ENCODE measurements around the gene TRRAP. TPM values are rescaled to one million over a fixed set of nuclear protein-coding genes. Genes with fewer than 3 reads are reported as not detected.

TRRAP gene
- total and polyA plus RNA-seq, 2 of the 8 experiments (the other 6 are each of a cell fraction or from before 2014, with no cell fraction given), result 21.7 to 48.6 TPM

- Histone ChIP-seq H2AK5ac (ENCODE audit: low read depth, low read length) (no peak overlapping the region), H3K23me2 (ENCODE audit: low read depth, low read length) (no peaks in the 10 kb centered on the region), H3K27ac (ENCODE audit: low read depth, low read length) (no peak overlapping the region), H3K4me1 (replicated peaks in 1 of 4; ENCODE audit: control insufficient read depth in 3 of 4, insufficient read depth in 4 of 4, low read length in 3 of 4) (no peaks in the 10 kb centered on the region), H3K9ac (replicated peaks in 1 of 4; ENCODE audit: extremely low read depth in 1 of 4, low read depth in 3 of 4, low read length in 3 of 4) (no peak overlapping the region), H4K20me1 (replicated peaks in 1 of 2; ENCODE audit: control insufficient read depth in 1 of 2, insufficient read depth in 2 of 2, low read length in 2 of 2) (no peaks in the 10 kb centered on the region), H3K27me3 (replicated peaks in 1 of 4; ENCODE audit: control insufficient read depth in 3 of 4, extremely low read depth in 1 of 4, insufficient read depth in 3 of 4, low read length in 3 of 4) (no peaks in the 10 kb centered on the region), H3K79me1 (ENCODE audit: low read depth, low read length) (no peaks in the 10 kb centered on the region), H2BK5ac (ENCODE audit: low read depth, low read length) (no peak overlapping the region), H3K9me3 (ENCODE audit: insufficient read depth in 2 of 2, low read depth in 1 of 2, low read length in 1 of 2) (no peaks in the 10 kb centered on the region), H3K14ac (ENCODE audit: insufficient read length) (no peak overlapping the region), H4K91ac (replicated peaks; ENCODE audit: insufficient read length, low read length) (no peak overlapping the region), H3K79me2 (ENCODE audit: control insufficient read depth in 1 of 2, insufficient read depth in 2 of 2, low read length in 2 of 2) (no peaks in the 10 kb centered on the region), H2AFZ (ENCODE audit: low read length) (no peak overlapping the region), H3K23ac (ENCODE audit: insufficient read length) (no peak overlapping the region), H3K36me3 (ENCODE audit: control insufficient read depth in 2 of 4, insufficient read depth in 4 of 4, low read length in 3 of 4) (no peaks in the 10 kb centered on the region), H3K56ac (replicated peaks; ENCODE audit: insufficient read length, low read depth, low read length) (no peak overlapping the region), H2BK20ac (ENCODE audit: low read length) (no peak overlapping the region), H3K4me2 (ENCODE audit: insufficient read depth in 1 of 2, low read depth in 2 of 2, low read length in 2 of 2) (no peak overlapping the region), H3K4ac (replicated peaks; ENCODE audit: insufficient read length, low read depth, low read length) (no peak overlapping the region), H4K5ac (ENCODE audit: insufficient read length, low read depth, low read length) (no peak overlapping the region), H3K4me3 (ENCODE audit: extremely low read depth in 1 of 4, insufficient read depth in 2 of 4, low read depth in 3 of 4, low read length in 4 of 4) (no peak overlapping the region), H4K8ac (ENCODE audit: extremely low read depth, insufficient read depth, low read length) (peak overlapping the region; percentile 35; the same call in 1 of the 2 replicates), H2BK120ac (replicated peaks; ENCODE audit: low read depth, low read length) (no peak overlapping the region), H2BK12ac (ENCODE audit: low read depth, low read length) (no peak overlapping the region), H3K18ac (ENCODE audit: extremely low read depth, low read length) (no peak overlapping the region), H2BK15ac (ENCODE audit: low read length) (no peak overlapping the region)
- WGBS, 2 experiments (ENCODE audit: extremely low coverage in 1 of 2, insufficient coverage in 1 of 2, insufficient read length in 1 of 2, insufficient replicate concordance in 2 of 2, low coverage in 1 of 2, low lambda C conversion rate in 2 of 2, missing lambda C conversion rate in 1 of 2), result 95% methylated on average over 12 of the region's 12 CpGs; no CpG with 5 or more reads in 1 of the 2 experiments
- CTCF ChIA-PET (ENCODE audit: partially characterized antibody), result interaction anchor here (0.9 to 3.0 kb wide), 3 partner anchors 19 to 28 kb away, joined by 3 to 17 read pairs (median 3); no protein-coding TSS in a partner anchor
- FAIRE-seq (no peak), DNase-seq (ENCODE audit: low read depth in 1 of 2, low spot score in 2 of 2) (no peak)
- POLR2A ChIA-PET (ENCODE audit: partially characterized antibody), result interaction anchor here (2.0 kb wide), 1 partner anchor 18 kb away, joined by 6 read pairs; the partner anchor contains the start of gene TRRAP
- TF ChIP-seq, protein P1, sequence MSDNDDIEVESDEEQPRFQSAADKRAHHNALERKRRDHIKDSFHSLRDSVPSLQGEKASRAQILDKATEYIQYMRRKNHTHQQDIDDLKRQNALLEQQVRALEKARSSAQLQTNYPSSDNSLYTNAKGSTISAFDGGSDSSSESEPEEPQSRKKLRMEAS (IDR thresholded peaks at IDR 0.05), result no peak
- TF ChIP-seq NRF1 (IDR thresholded peaks at IDR 0.05; ENCODE audit: low read depth, low read length) (no peak), JUN (IDR thresholded peaks at IDR 0.05; ENCODE audit: low read depth, low read length) (no peak), HDAC6 (IDR thresholded peaks at IDR 0.05; ENCODE audit: low read depth, low read length) (no peak)
Measured at GRCh38 chr7:98860071-98860470, 18.3 kb upstream of the TRRAP start.

Data from H1 (cell line).